GM21447 (cell line): ENCODE data around the gene SLC19A2.

Experiments used
- ATAC-seq: cut with Tn5 transposase; IDR thresholded peaks from one replicate; pipeline ENCODE4 v1.9.1; 2021; ENCODE audit not compliant: unreplicated experiment

Gene SLC19A2

GRCh38 chr1:169414952-169415351 is 70.8 kb downstream of the SLC19A2 start:
- ATAC-seq, result no peak
